Right renal pelvis (tissue), 4 donors: Measurements from ENCODE around the gene ADARB2. TPM values are rescaled to one million over a fixed set of nuclear protein-coding genes. Genes with fewer than 3 reads are reported as not detected.

Experiments
- DNase-seq, 4 donors: peaks; one replicate each; pipeline ENCODE4 v3.0.0-alpha.2; 2013; ENCODE audit warnings: low read depth in 4 of 4, low spot score in 3 of 4, missing footprints in 1 of 4
- polyA plus RNA-seq, 4 donors: library from polyadenylated mRNA; unstranded; fragments of 120-200 nt; gene quantifications; one replicate each; pipeline ENCODE4 v1.2.1, GENCODE V29; 2013; ENCODE audit not compliant: insufficient read length in 4 of 4

The ADARB2 gene
- polyA plus RNA-seq, 4 donors, result 0.90 to 1.8 (median 1.4) TPM

DNA sequence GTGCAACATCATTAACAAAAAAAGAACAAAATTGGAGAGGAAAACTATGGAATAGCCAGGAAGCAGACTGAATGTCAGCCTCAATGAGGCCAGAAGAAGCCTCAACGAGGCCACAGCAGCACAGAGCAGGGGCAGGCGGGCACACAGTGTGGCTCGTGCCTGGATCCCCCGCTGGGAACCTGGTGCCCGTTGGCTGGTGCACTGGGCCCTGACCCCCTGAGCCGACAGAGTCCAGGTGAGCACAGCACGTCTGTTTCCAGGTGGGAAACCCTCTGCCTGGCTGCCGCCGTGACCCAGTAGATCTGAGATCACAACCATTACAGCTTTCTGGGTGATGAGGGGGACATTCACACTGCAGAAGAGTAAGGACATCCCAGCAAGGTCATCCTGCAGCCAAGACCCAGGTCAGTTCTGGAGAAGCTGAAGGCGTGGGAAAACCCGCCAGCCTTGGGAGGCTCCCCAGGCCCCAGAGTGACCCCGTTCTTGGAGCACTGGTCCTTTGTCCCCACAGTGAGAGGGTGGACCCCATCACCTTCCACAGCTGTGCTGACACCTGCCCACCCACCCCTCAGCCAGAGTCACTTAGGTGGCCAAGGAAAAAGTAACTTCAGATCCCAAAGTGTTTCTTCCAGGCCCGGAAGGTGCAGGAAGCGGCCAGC is 222.1 kb downstream of the ADARB2 start:
- no peak for DNase-seq

DNA sequence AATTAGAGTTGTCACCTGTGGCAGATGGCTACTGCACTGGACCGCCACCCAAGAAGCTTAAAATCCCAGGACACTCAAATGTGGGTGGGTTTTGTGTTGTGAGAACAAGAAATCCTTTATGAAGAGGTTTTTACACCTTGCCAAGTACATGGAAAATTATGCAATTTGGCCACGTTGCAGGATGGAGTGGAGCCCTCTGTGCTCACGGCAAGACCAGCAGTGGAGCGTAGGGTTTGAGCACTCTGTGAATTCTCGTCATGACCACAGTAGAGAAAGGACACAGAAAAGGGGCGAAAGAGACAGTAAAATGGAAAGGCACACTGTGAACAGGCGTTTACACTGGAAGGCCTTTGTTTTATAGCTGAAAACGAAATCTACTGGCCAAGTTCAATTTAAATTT is 222.6 kb downstream of the ADARB2 start:
- DNase-seq, result no peak

DNA sequence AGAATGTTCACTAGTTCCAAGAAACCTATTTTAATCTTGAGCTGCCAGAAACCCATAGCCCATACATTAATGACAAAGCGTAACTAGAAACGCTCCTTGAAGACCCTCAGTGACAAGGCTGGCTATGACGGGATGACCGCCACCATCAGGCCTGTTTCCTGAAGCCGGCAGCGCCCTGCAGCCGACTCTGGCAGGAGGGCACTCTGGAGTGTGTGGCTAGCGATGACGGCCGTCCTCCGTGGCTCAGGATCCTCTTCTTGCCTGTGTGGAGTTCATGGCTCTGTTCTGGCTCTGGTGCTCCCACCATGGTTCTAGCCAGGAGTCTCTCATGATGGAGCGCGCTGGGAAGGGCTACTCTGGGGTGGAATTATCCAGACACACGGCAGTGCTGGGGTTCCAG is 224.1 kb downstream of the ADARB2 start:
- no peak for DNase-seq

DNA sequence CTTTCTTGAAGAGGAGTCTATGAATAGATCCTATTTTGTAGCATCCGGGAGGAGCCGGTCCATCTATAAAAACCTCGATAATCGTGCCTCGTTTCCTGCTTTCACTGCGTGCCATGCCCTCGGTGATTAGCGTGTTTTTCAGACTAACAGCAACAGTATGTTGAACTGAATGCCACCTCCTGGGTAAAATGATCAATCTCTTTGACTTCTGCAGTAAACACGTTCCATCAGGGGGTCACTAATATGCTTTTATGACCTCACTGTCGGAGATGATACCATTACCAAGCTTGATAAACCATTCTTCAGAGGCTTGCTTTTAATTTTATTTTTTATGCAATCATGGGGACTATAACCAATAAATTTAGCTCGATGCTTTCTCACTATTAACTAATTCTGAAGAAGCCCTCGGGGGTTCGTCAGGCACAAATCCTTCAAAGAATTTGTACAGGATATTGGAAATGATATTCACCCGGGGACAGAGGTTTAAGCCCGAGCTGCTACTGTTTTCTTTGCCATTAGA is 228.3 kb downstream of the ADARB2 start:
- DNase-seq, result no peak

DNA sequence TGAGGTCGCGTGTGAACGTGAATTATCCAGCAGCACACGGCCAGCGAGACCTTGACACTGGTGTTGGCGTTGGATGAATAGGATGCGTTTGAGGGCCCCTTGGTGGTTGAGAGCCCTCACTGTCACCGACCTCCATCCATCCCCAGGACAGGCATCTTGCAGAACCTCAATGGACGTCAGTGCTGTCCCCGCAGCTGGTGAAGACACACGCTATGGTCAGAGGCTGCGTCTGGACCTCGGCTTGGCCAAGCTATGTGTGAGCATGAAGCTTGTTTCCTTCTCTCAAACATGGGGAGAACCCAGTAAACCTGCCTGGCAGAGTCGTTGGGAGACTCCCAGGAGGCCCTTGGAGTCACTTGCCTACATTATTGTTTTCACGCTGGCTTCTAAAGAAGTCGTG is 229.2 kb downstream of the ADARB2 start:
- no peak for DNase-seq

DNA sequence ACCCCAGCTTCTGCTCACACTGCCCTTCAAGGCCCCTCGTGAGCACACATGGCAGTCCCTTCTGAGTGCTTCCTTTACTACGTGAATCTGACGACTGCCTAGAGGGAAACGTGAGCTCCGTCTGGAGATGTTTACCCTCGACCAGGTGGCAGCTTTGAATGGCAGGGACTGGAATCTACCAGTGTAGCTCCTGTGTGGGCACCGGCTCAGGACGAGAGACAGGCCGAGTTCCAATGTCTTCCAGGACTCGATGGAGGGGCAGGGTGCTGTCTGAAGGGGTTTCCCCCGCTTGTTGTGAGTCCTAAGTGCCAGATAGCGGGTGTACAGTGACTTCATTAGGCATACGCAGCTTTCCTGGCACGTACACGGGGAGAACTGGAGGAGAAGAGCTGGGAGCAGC is 229.9 kb downstream of the ADARB2 start:
- DNase-seq, result no peak

DNA sequence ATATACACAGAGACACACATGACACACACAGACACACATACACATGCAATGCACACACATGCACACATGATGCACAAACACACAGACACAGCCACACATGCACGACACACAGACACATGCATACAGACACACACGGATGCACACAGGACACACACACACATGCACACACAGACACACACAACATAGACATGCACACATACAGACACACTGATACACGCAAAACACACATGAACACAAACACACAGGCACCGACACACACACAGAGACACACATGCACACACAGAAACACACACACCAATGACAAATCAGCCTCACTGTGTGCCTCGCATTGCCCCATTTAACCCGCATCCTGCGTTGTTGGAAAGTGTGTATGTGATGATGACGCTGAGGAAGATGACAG is 232.4 kb downstream of the ADARB2 start:
- no peak for DNase-seq

DNA sequence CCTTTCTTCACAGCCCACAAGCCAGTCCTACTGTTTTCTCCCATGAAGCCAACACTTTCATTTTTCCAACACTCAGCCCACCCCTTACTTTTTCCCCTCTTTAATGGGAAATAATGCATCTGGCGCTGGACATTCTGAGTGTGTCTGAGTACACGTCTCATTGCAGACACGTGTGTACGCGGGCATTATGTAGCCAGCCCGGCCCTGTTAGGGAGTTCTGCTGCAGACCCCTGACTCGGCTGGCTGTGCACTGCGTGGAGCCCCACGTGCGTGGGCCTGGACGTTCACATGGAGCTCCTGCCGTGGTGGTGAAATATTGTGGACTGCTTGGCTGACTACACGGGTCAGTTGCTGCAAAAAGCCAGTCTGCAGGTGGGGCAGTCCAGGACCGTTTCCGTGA is 233.0 kb downstream of the ADARB2 start:
- no peak for DNase-seq

DNA sequence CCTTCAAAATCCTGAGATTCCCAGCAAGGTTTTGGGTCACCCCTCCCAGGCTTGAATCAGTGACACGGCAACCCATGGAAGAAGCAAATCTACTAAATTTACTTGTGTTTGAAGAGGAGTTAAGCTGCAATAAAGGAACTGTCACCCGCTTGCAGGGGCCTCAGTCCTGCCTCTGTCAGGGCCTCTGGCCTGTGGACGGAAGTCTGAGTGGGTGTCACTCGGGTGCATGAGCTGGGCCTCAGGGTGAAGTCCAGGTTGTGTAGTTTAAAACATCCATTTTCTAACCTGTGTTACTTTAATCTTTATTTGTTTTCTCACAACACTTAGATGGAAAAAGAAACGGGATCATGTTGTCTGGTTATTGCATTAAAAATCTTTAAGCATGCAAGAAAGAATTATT is 234.9 kb downstream of the ADARB2 start:
- no peak for DNase-seq

DNA sequence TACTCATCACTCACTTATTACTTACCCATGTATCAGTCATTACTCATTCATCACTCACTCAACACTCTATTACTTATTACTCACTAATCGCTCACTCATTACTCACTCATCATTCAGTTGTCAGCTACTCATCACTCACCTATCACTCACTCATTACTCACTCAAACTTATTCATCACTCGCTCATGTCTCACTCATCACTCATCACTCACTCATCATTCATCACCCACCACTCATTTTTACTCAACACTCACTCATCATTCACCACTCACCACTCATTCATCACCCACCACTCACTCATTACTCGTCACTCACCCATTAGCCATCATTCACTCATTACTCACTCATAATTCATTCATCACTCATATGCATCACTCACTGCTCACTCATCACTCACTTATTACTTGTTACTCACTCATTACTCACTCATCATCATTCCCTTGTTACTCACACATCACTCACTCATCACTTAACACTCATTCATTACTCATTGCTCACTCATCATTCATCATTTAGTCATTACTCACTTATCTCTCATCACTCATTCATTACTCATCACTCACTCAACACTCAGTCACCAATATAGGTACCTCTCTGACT is 237.9 kb downstream of the ADARB2 start:
- no peak for DNase-seq

DNA sequence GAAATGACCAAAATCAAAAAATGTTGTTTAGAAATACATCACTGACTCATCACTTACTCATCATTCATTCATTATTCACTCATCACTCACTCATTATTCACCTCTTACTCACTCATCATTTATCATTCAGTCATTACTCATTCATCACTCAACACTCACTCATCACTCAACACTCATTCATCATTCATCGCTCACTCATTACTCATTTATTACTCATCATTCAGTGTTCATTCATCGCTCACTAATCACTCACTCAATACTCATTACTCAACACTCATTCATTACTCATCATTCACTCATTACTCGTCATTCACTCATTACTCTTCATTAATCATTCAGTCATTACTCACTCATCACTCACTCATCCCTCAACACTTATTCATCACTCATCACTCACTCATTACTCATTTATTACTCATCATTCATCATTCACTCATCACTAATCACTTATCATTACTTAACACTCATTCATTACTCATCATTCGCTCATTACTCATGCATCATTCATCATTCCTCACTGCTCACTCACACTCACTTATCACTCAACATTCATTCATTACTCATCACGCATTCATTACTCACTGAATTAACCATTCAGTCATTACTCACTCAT is 238.5 kb downstream of the ADARB2 start:
- no peak for DNase-seq

DNA sequence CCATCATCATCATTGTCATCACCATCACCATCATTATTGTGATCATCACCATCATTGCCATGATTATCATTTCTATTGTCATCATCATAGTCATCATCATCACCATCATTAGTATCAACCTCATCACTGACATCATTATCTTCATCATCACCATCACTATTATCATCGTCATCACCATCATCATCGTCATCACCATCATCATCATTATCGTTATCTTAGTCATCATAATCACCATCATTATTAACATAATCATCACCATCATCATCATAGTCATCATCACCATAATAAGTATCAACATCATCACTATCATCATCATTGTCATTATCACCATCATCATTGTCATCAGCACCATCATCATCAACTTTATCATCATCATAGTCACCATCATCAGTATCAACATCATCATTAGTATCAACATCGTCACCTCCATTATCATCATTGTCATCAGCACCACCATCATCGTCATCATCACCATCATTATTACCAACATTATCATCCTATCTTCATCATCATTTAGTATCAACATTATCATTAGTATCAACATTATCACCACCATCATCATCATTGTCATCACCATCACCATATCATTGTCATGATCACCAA is 241.3 kb downstream of the ADARB2 start:
- no peak for DNase-seq

DNA sequence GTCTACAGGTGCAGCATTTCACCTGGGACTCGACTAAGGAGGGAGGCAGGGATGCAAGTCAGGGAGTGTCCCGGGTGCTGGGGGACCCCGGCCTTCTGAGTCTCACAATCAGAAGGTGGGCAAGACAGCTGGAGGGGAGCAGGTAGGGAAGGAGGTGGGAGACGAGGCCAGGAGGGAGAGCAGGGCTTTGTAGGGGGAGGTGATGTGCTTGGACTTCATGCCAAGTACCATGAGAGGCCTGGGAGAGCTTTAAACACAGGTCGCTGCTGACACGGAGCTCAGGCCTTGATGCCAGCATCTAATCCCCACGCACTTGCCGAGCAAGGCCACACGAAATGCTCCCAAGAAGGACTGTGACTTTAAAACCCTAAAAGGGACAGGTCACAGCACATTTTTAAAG is 244.7 kb downstream of the ADARB2 start:
- no peak for DNase-seq

DNA sequence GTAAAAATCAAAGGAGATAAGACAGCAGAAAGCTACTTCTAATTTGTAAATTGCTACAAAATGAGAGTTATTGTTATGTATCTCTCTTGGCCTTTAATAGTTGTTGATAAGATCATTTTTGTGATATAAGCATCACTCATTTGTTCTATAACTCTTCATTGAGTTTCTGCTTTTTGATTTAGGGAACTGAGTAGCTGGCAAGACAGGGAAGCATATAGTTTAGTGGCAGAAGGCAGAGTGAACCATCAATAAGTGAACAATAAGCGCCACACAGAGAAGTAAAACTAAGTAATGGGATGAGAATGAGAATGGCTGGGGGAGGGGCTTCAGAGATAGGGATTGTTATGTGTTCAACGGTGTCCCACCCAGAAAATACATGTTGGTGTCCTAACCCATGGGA is 245.4 kb downstream of the ADARB2 start:
- DNase-seq, result no peak

DNA sequence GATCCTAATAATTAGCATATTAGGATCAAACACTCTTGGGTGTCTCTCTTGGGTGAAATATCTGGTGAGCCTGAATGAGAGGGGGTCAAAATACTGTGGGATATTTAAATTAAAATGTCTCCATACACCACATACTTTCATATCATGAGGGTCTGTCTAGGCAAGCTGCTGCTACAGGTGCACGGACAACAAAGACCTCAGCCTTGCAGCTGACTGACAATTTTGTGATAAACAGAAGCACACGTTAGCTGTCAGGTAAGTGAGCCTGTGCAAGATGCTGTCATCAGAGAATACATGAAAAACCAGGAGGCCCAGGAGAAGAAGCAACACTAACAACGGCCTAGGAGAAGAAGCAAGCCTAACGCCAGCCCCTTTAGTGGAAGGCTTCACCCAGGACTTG is 247.5 kb downstream of the ADARB2 start:
- DNase-seq, result no peak

DNA sequence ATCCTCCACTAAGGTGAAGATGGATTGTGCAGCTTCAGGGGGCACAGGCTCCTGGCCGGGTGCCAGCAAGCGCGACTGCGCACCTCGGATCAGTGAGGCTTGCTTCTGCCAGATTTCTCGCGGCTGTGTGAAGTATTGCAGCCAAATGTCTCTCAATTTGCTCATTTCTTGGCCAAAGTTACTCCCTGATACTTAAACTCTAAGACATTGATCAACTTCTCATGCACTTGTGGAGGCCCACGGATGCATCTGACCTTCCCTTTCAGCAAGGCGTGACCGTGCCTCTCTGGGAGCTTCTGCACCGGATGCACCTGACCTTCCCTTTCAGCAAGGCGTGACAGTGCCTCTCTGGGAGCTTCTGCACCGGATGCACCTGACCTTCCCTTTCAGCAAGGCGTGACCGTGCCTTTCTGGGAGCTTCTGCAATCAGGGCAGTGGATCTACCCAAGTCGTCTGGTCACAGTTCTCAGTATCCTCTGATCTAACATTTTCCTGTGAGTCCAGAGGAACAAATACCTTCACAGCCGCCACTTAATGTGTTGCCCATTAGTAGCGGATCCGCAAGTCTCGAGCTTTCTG is 248.3 kb downstream of the ADARB2 start:
- no peak for DNase-seq

DNA sequence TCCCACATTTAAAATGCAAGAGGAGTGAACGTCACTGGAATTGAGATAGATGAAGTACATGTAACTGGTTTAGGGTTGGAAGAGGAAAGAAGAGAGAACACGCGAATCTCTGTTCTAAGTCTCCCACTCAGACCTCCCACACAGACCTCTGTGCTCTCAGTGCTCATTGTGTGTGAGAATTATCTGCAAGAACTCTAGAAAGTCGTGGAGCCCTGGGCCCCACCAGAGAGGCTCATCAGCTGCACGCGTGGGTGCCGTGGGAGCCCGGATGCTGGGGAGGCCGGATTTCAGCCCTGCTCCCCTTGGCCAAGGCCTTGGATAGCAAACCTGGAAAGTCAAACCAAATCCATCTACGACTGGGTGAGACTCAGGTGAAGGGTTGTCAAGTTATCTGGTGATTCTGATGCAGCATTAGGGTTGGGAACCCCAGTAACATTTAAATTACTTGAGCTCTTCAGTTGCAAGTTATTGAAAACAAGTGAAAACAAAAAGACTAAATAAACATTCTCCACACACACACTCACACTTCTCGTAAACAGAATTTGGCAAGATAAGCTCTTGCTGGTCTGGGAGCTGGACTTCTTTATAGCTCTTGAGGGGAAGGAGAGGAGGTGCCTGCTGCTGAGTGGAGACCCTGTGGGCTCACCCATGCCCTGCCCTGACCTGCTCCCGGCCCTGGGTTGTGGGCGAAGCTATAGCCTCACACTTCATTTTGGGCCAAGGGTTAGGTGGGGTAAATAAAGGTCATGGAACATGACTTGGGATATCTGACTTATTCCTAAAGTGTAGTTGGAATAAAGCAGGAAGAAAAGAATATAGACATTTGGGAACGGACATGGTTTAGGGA is 250.3 kb downstream of the ADARB2 start:
- no peak for DNase-seq

DNA sequence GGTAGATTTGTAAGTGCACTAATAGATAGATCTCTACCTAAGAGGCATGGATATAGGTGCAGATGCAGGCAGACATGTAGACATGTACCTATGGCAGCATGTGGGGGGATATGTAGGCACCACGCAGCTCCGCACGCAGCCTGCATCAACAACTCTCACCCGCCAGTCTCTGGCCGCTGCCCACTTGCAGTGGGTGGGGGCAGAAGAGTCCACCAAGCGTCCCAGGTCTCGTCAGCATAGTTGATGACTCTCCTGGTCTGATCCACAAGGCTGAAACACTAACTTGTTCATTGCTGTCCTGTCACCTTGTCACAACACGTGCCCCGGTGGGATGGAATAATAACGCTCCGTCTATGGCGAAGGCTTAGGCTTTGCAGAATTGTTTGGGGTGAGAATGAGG is 252.0 kb downstream of the ADARB2 start:
- DNase-seq, result no peak

DNA sequence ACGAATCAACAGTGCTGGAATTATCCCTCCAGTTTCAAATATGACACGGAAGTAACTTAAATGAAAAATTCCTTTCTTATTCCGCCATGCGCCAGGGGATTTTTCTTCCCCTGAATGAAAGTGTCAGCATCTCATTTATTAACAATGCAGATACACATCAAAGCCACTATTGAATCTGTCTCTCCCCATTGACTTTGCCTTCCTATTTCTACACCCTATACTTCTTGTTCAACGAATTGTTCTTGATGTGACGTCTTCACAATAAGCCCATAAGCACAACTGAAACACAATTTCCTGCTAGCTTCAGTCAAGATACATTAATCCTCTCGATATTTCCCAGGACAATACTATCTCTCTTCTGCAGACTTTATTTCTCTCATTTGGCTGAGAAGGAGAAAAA is 253.5 kb downstream of the ADARB2 start:
- DNase-seq, result no peak

DNA sequence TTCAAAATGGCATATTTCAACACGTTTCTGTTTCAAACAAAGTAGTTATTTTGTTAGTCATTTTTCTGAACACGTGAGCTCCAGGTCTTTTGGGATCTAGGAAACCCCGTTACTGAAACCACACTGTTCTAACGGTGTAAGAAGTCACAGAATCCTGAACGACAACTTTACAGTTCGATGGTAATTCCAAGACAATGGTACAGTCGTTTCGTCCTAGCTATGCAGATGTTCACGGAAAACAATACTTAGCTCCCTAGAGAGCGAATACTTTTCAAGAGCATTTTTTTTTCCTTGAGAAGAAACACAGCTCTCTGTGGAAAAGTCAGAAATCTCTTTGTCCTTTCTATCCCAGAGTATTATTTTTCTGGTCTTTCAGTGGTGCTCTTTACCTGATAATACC is 254.1 kb downstream of the ADARB2 start:
- no peak for DNase-seq

DNA sequence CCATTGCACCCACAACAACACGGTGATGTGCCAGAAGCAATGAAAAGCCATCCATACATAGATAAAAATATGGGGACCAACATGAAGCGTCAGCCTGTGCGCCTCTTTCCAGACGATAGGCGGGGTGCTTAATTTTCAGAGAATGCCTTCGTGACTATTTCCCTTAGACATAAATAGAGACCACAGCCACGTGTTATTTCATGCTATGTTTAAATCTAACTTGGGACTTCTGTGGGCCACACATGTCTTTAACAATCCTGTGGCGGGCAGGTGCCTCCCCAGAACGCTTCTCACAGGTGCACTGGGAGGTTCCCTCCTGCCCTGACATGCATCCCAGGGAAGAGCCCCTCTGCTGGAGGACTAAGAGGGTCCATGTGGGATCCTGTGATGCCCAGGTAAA is 259.7 kb downstream of the ADARB2 start:
- no peak for DNase-seq
